ENCODE results near the gene CHST15. TPM values are rescaled to one million over a fixed set of nuclear protein-coding genes. Genes with fewer than 3 reads are reported as not detected.

Gene CHST15
- total and polyA plus RNA-seq, 9 donors, result 35.9 to 93.0 (median 52.5) TPM

DNA sequence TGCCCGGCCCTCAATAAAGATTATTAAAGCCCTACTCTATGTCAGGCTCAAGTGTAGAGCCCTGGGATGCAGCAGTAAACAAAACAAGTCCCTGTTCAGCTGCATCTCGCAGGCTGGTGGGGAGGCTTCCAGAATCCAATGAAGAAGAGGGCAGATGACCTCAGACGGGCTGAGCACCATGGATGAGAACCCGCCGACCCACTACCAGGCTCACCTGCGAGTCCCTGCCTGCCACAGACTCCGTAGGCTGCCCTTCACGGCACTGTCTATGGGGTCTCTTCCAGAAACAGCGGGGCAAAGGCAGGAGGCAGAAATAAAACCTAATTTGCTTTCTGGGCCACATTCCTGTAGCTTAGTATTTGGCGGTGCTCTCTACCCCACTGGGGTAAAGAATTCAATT, 22.7 kb downstream of the CHST15 start:
- no peaks in the 10 kb centered on the region for H3K27me3 ChIP-seq
- no peak for TF ChIP-seq EP300 (IDR thresholded peaks at IDR 0.05)
- TF ChIP-seq POLR2A (IDR thresholded peaks at IDR 0.05), result no peak
- TF ChIP-seq, protein P1, sequence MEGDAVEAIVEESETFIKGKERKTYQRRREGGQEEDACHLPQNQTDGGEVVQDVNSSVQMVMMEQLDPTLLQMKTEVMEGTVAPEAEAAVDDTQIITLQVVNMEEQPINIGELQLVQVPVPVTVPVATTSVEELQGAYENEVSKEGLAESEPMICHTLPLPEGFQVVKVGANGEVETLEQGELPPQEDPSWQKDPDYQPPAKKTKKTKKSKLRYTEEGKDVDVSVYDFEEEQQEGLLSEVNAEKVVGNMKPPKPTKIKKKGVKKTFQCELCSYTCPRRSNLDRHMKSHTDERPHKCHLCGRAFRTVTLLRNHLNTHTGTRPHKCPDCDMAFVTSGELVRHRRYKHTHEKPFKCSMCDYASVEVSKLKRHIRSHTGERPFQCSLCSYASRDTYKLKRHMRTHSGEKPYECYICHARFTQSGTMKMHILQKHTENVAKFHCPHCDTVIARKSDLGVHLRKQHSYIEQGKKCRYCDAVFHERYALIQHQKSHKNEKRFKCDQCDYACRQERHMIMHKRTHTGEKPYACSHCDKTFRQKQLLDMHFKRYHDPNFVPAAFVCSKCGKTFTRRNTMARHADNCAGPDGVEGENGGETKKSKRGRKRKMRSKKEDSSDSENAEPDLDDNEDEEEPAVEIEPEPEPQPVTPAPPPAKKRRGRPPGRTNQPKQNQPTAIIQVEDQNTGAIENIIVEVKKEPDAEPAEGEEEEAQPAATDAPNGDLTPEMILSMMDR (IDR thresholded peaks at IDR 0.05), result no peak
- no peaks in the 10 kb centered on the region for H3K36me3 ChIP-seq
- intact Hi-C loops (cut with DNase I), result no loop called here
- no peak overlapping the region for H3K27ac ChIP-seq
- no peak for DNase-seq
- WGBS, 3 donors, result 82 to 89% (median 84%) methylated on average over 10 of the region's 10 CpGs
- no peak overlapping the region for H3K4me3 ChIP-seq
- no peaks in the 10 kb centered on the region for H3K9me3 ChIP-seq
- H3K4me1 ChIP-seq (ENCODE audit: insufficient read depth), result peaks cover 20% of the 10 kb centered on the region

DNA sequence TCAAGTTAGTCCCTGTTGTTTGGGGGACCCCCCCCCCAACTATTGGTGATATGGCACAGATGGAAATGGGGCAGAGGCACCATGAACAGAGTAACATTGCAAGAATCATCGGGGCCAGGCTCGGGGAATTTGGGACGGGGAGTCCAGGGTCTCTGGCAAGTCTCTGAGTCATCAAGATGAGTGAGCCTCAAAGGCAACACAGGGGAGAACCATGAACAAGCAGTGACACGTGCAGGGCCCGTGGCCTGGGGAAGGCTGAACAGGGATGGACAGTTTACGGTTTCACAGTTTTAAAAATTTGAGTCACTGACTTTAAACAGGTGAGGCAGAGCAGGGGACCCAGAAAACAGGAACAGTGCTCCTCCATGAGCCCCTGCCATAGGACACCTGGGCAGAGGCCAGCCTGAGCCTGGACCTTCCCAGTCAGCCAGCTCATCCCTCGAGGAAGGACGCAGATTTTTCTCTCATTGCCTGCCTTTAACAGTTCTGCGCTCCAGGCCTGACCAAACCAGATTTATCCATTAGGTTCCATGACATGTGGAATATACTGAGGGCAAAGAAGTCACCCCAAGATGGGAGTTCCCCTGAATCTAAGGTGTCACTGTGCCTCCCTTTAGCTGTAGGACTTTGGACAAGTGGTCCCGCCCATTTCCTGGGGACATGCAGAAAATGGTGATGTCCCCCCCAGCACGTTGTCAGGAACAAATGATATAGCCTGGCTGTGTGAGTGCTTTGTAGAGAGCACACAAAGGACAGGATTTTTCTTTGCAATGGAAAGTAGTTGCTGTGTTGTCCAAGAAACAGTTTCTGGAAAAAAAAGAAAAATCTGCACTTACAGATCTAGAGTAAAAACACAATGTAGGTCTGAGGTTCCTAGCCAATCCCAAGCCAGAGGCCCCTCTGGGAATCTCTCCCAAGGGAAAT, 23.8 kb downstream of the CHST15 start:
- Histone ChIP-seq H3K4me3 (no peak overlapping the region), H3K36me3 (no peaks in the 10 kb centered on the region), H3K27me3 (no peaks in the 10 kb centered on the region), H3K9me3 (no peaks in the 10 kb centered on the region), H3K4me1 (ENCODE audit: insufficient read depth) (peaks cover 20% of the 10 kb centered on the region), H3K27ac (no peak overlapping the region)
- no peak for TF ChIP-seq POLR2A (IDR thresholded peaks at IDR 0.05)
- TF ChIP-seq, protein P1 (IDR thresholded peaks at IDR 0.05), result no peak
- TF ChIP-seq EP300 (IDR thresholded peaks at IDR 0.05), result no peak
- DNase-seq, result no peak
- intact Hi-C loops (cut with DNase I), result no loop called here
- 81 to 84% (median 84%) methylated on average over 11 of the region's 11 CpGs for WGBS, 3 donors

DNA sequence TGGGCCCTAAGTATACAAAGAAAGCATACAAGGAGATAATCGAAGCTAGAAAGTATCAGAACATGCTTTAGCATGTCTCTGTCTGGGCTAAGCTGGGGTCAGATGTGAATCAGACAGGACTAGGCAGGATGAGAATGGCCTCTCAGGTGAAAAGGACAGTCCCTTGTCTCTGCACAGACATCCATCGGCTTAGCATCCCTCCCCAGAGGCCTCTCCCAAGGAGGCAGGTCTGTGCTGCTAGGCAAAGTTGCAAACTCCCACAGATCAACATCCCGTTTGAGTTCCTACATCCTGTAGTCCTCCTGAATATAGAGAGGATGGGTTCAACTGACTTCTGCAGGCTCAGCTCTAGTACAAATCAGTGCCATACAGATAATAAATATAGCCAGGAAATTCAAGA, 24.5 kb downstream of the CHST15 start:
- Histone ChIP-seq H3K27me3 (no peaks in the 10 kb centered on the region), H3K4me1 (ENCODE audit: insufficient read depth) (peaks cover 19% of the 10 kb centered on the region), H3K36me3 (no peaks in the 10 kb centered on the region), H3K9me3 (no peaks in the 10 kb centered on the region), H3K4me3 (no peak overlapping the region), H3K27ac (no peak overlapping the region)
- TF ChIP-seq EP300 (IDR thresholded peaks at IDR 0.05), result no peak
- TF ChIP-seq POLR2A (IDR thresholded peaks at IDR 0.05), result no peak
- TF ChIP-seq, protein P1 (IDR thresholded peaks at IDR 0.05), result no peak
- WGBS, 3 donors, result 60 to 69% (median 64%) methylated on average over 3 of the region's 3 CpGs
- no peak for DNase-seq
- intact Hi-C loops (cut with DNase I), result no loop called here

DNA sequence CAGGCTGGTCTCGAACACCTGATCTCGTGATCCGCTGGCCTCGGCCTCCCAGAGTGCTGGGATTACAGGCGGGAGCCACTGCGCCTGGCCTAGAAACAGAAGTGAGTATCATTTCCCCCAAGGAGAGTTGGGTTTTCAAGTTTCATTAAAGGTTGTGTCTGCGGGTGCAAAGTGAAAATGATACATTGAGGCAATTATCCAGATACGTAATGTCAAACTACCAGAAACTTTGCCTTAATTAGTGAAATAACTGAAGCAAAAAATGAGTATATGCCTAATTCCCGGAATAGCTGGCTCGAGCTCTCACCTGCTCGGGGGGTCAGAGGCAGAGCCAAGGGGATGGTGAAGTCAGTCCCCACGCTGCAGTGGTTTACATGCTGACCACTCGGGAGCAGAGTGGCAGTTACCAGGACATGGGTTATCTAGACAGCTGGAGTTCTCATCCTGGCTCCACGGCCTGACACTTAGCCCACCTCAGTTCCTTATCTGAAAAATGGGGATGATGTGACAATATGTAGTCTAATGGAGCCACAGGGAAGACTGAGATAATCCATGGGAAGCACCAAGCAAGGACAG, 25.5 kb downstream of the CHST15 start:
- Histone ChIP-seq H3K27me3 (no peaks in the 10 kb centered on the region), H3K36me3 (no peaks in the 10 kb centered on the region), H3K4me3 (no peak overlapping the region), H3K27ac (no peak overlapping the region), H3K9me3 (no peaks in the 10 kb centered on the region), H3K4me1 (ENCODE audit: insufficient read depth) (peaks cover 17% of the 10 kb centered on the region)
- intact Hi-C loops (cut with DNase I), result no loop called here
- 88 to 91% (median 89%) methylated on average over 14 of the region's 14 CpGs for WGBS, 3 donors
- no peak for TF ChIP-seq EP300 (IDR thresholded peaks at IDR 0.05)
- TF ChIP-seq, protein P1 (IDR thresholded peaks at IDR 0.05), result no peak
- TF ChIP-seq POLR2A (IDR thresholded peaks at IDR 0.05), result no peak
- DNase-seq, result no peak

Data from ovary (tissue), 9 donors.